WERI-Rb-1 (cell line): ENCODE data around the gene FAM13A.

ENCODE experiments used
- DNase-seq: peaks from one replicate; pipeline ENCODE4 v3.0.0-alpha.2; 2020
- H3K27ac ChIP-seq: fragments of 250-450 bp; sonication (Bioruptor Pico); 2 replicates; pipeline ENCODE4 v1.5.1; 2020; ENCODE audit warnings: mild to moderate bottlenecking, moderate library complexity
- H3K27me3 ChIP-seq: fragments of 250-450 bp; sonication (Bioruptor Pico); 2 replicates; pipeline ENCODE4 v1.5.1; 2021; ENCODE audit warnings: mild to moderate bottlenecking, low read depth, moderate library complexity; ENCODE audit not compliant: insufficient read depth, severe bottlenecking
- H3K36me3 ChIP-seq: fragments of 250-450 bp; sonication (Bioruptor Pico); 2 replicates; pipeline ENCODE4 v1.5.1; 2020; ENCODE audit warnings: mild to moderate bottlenecking, moderate library complexity
- H3K4me3 ChIP-seq: 2 replicates; pipeline ENCODE4 v1.5.1; 2011; ENCODE audit warnings: low read depth, mild to moderate bottlenecking, control low read depth, low read length
- H3K9me3 ChIP-seq: fragments of 250-450 bp; sonication (Bioruptor Pico); 2 replicates; pipeline ENCODE4 v1.5.1; 2021; ENCODE audit warnings: mild to moderate bottlenecking, moderate library complexity; ENCODE audit not compliant: severe bottlenecking
- TF ChIP-seq, protein P1 (sequence below): IDR thresholded peaks from 2 replicates; pipeline ENCODE4 v1.5.1; 2011; ENCODE audit warnings: low read depth, mild to moderate bottlenecking, control low read depth, inconsistent platforms, low read length

FAM13A gene

DNA sequence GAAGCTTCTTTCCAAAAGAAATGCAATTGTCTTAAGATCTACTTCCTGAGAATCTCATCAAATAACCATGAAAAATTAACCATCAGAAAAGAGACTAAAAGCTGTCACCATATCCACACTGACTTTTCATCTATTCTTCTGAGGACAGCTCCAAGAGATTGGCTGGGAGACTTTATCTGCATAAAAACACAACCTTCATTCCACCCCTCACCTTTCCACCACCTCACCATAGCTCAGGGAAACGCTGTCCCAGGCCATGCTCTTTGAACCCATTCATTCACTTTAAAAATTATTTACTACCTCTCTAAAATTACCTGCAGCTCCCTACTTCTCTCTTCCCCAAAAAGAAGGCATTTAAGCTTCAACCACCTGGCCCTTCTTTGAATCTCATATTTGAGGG, 2.4 kb downstream of the FAM13A start:
- TF ChIP-seq, protein P1, sequence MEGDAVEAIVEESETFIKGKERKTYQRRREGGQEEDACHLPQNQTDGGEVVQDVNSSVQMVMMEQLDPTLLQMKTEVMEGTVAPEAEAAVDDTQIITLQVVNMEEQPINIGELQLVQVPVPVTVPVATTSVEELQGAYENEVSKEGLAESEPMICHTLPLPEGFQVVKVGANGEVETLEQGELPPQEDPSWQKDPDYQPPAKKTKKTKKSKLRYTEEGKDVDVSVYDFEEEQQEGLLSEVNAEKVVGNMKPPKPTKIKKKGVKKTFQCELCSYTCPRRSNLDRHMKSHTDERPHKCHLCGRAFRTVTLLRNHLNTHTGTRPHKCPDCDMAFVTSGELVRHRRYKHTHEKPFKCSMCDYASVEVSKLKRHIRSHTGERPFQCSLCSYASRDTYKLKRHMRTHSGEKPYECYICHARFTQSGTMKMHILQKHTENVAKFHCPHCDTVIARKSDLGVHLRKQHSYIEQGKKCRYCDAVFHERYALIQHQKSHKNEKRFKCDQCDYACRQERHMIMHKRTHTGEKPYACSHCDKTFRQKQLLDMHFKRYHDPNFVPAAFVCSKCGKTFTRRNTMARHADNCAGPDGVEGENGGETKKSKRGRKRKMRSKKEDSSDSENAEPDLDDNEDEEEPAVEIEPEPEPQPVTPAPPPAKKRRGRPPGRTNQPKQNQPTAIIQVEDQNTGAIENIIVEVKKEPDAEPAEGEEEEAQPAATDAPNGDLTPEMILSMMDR, result no peak
- H3K9me3 ChIP-seq, result no peaks in the 10 kb centered on the region
- no peak for DNase-seq
- H3K4me3 ChIP-seq, result no peak overlapping the region
- H3K27me3 ChIP-seq, result no peaks in the 10 kb centered on the region
- H3K27ac ChIP-seq, result no peak overlapping the region
- no peaks in the 10 kb centered on the region for H3K36me3 ChIP-seq

DNA sequence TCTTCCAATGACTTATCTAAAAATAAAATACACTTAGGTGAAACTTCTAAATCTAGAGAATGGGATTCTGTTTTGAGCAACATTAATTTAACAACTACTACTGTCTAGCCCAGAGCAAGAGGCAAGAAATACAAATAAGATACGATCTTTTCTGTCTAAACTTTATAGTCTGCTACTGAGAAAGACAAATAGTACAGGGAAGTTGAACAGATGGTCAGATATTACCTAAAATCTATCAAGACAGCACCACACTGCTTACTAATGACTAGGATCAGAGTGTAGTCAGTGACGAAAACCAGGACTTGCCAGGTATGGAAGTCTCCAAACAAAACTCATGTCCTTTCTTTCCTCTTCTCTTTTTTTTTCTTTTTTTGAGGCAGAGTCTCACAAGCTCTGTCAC, 7.1 kb downstream of the FAM13A start:
- no peaks in the 10 kb centered on the region for H3K36me3 ChIP-seq
- H3K9me3 ChIP-seq, result no peaks in the 10 kb centered on the region
- no peak for DNase-seq
- H3K27ac ChIP-seq, result no peak overlapping the region
- H3K4me3 ChIP-seq, result no peak overlapping the region
- TF ChIP-seq, protein P1, result no peak
- H3K27me3 ChIP-seq, result no peaks in the 10 kb centered on the region

DNA sequence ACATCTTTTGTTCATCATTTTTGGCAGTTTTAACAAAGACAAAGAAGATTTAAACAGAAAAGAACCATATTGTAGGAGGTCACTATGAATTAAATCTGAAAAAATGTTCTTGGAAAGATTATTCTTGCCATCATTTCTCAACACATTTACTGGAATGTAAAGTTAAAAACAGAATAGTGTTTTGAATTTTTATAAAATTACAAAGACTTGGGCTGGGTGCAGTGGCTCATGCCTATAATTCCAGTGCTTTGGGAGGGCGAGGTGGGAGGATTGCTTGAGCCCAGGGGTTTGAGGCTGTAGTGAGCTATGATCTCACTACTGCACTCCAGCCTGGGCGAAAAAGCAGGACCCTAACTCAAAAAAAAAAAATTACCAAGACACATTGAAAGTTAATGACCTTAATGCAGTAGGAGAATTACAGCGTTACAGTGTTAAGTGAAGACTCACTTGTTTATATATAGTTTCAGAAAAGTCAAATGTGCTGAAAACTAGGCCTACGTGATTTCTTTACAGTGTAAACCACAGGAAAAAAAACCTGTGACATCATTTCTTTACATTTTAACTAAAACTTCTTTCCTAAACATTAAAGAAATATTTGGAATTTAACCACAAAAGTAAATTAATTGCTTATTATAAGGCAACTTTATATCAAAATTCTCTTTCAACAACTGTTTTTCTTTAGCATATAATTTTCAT, 7.9 kb downstream of the FAM13A start:
- Histone ChIP-seq H3K4me3 (no peak overlapping the region), H3K36me3 (no peaks in the 10 kb centered on the region), H3K27ac (no peak overlapping the region), H3K9me3 (no peaks in the 10 kb centered on the region), H3K27me3 (no peaks in the 10 kb centered on the region)
- TF ChIP-seq, protein P1, result no peak
- DNase-seq, result no peak

DNA sequence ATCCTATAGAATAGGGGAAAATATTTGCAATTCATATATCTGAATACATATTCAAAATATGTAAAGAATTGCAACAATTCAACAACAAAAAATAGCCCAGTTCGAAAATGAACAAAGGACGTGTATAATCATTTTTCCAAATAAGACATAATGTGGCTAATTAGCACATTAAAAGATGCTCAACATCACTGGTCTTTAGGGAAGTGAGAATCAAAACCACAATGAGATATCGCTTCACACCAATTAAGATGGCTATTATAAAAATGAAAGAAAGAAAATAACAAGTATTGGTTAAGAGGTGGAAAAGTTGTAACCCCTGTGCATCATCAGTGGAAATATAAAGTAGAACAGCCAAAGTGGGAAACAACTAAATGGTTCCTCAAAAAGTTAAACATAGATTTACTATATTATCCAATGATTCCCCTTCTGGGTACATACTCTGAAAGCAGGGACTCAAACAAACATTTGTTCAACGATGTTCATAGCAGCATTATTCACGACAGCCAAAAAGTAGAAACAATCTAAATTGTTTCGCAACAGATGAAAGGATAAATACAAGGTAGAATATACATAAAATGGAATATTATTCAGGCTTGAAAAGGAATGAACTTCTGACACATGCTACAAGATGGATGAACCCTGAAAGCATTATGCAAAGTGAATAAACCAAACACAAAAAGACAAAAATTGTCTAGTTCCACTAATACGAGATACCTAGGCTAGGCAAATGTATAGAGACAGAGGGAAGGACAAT, 12.7 kb downstream of the FAM13A start:
- no peak overlapping the region for H3K4me3 ChIP-seq
- no peaks in the 10 kb centered on the region for H3K9me3 ChIP-seq
- TF ChIP-seq, protein P1, result no peak
- H3K27ac ChIP-seq, result no peak overlapping the region
- no peaks in the 10 kb centered on the region for H3K27me3 ChIP-seq
- no peaks in the 10 kb centered on the region for H3K36me3 ChIP-seq
- no peak for DNase-seq

DNA sequence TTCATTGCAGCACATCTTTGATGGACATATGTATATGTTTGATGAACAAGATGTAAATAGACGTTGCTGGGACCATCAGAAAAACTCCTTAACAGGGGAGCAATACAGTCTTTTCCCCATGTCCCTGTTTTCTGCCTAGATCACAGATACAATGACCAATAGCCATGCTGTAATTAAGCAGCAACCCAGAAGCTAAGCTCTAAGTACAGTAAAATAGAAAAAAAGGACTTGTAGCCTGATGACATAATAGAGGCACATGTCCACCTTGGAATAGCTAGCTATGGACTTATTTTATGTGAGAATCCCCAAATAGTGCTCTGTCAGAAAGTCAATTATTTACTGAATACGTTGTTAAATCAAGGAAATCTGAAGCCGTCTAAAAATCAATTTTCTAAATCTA, 14.9 kb downstream of the FAM13A start:
- no peak overlapping the region for H3K27ac ChIP-seq
- no peaks in the 10 kb centered on the region for H3K27me3 ChIP-seq
- TF ChIP-seq, protein P1, result no peak
- H3K4me3 ChIP-seq, result no peak overlapping the region
- no peaks in the 10 kb centered on the region for H3K36me3 ChIP-seq
- no peaks in the 10 kb centered on the region for H3K9me3 ChIP-seq
- no peak for DNase-seq
